Fibroblast of lung (primary cell): ENCODE measurements around the gene TPPP. TPM values are rescaled to one million over a fixed set of nuclear protein-coding genes. Genes with fewer than 3 reads are reported as not detected.

Experiments
- DNase-seq, 2 donors: peaks; one replicate each; pipeline versions ENCODE4 v3.0.0 to v3.0.0-alpha.2; 2010; ENCODE audit warnings: low read depth in 2 of 2
- H2AFZ ChIP-seq: 2 replicates; pipeline ENCODE4 v1.5.1; 2012; ENCODE audit warnings: low read length, control low read depth, inconsistent platforms
- H3K27ac ChIP-seq: 2 replicates; pipeline ENCODE4 v1.5.1; 2011; ENCODE audit warnings: low read length, control low read depth; ENCODE audit not compliant: insufficient read depth
- H3K27me3 ChIP-seq: 2 replicates; pipeline ENCODE4 v1.5.1; 2011; ENCODE audit warnings: mild to moderate bottlenecking, low read length; ENCODE audit not compliant: control insufficient read depth, insufficient read depth
- H3K36me3 ChIP-seq: 2 replicates; pipeline ENCODE4 v1.5.1; 2011; ENCODE audit warnings: low read length; ENCODE audit not compliant: control insufficient read depth, insufficient read depth
- H3K4me1 ChIP-seq: 2 replicates; pipeline ENCODE4 v1.5.1; 2011; ENCODE audit warnings: low read length; ENCODE audit not compliant: control insufficient read depth, insufficient read depth; ENCODE audit errors: extremely low read depth
- H3K4me2 ChIP-seq: 2 replicates; pipeline ENCODE4 v1.5.1; 2011; ENCODE audit warnings: low read length, control low read depth; ENCODE audit not compliant: insufficient read depth; ENCODE audit errors: extremely low read depth
- H3K4me3 ChIP-seq, 4 experiments: fragments of 200-600 bp in 1 of 4; sonication (generic) in 1 of 4; replicated peaks in 1 of 4; 2 replicates each; pipeline ENCODE4 v1.5.1; 2011 to 2016; ENCODE audit warnings: low read length in 4 of 4, low read depth in 3 of 4, mild to moderate bottlenecking in 3 of 4, control low read depth in 2 of 4, inconsistent platforms in 1 of 4, mixed read lengths in 1 of 4; ENCODE audit not compliant: insufficient read depth in 1 of 4; ENCODE audit errors: control extremely low read depth in 1 of 4
- H3K79me2 ChIP-seq: 2 replicates; pipeline ENCODE4 v1.5.1; 2012; ENCODE audit warnings: mild to moderate bottlenecking, low read length, inconsistent platforms; ENCODE audit not compliant: control insufficient read depth, insufficient read depth
- H3K9ac ChIP-seq: 2 replicates; pipeline ENCODE4 v1.5.1; 2011; ENCODE audit warnings: mild to moderate bottlenecking, low read length, control low read depth; ENCODE audit not compliant: insufficient read depth
- H3K9me3 ChIP-seq: 2 replicates; pipeline ENCODE4 v1.5.1; 2012; ENCODE audit warnings: low read depth, low read length; ENCODE audit not compliant: control insufficient read depth, insufficient read depth
- H4K20me1 ChIP-seq: 2 replicates; pipeline ENCODE4 v1.5.1; 2011; ENCODE audit warnings: low read length; ENCODE audit not compliant: control insufficient read depth, insufficient read depth; ENCODE audit errors: extremely low read depth
- CTCF ChIP-seq, 2 donors: IDR thresholded peaks in 1 of 2; conservative IDR thresholded peaks in 1 of 2; 1 replicate in 1 of 2; 2 replicates in 1 of 2; pipeline ENCODE4 v1.5.1; 2011 to 2012; ENCODE audit warnings: low read length in 2 of 2, control low read depth in 1 of 2, inconsistent platforms in 1 of 2, low read depth in 1 of 2, mild to moderate bottlenecking in 1 of 2
- EZH2 ChIP-seq: IDR thresholded peaks from 2 replicates; pipeline ENCODE4 v1.5.1; 2012; ENCODE audit warnings: low read length, control low read depth, mild to moderate bottlenecking; ENCODE audit errors: missing control alignments
- polyA plus RNA-seq, 2 donors: library from polyadenylated mRNA; depleted of rRNA in 1 of 2; stranded (reverse) in 1 of 2; unstranded in 1 of 2; fragments of >200 nt; gene quantifications; 2 replicates each; pipeline ENCODE4 v1.2.1, GENCODE V29; 2011 to 2012; ENCODE audit warnings: missing spikeins in 1 of 2
- total RNA-seq: library from RNA; depleted of rRNA; stranded (reverse); fragments of >200 nt; gene quantifications from 2 replicates; pipeline ENCODE4 v1.2.1, GENCODE V29; 2014

The TPPP gene
- total and polyA plus RNA-seq, 2 donors (not counting 1 experiment from before 2014, with no cell fraction given), result 0.06 to 0.17 TPM

GRCh38 chr5:637581-638450, 55.3 kb downstream of the TPPP start:
- Histone ChIP-seq H3K4me2 (no peak overlapping the region), H3K27ac (no peak overlapping the region), H3K27me3 (no peaks in the 10 kb centered on the region), H3K36me3 (peaks cover 8% of the 10 kb centered on the region), H4K20me1 (no peaks in the 10 kb centered on the region), H3K79me2 (no peaks in the 10 kb centered on the region), H3K9ac (no peak overlapping the region), H3K4me1 (no peaks in the 10 kb centered on the region), H2AFZ (no peak overlapping the region), H3K4me3 (no peak overlapping the region), H3K9me3 (no peaks in the 10 kb centered on the region)
- TF ChIP-seq EZH2, result no peak
- no peak for TF ChIP-seq CTCF (conservative IDR thresholded peaks at IDR 0.05 in 1 of 2, IDR thresholded peaks at IDR 0.05 in 1 of 2; ENCODE audit: low read depth in 1 of 2, low read length in 2 of 2)
- DNase-seq, result no peak

DNA sequence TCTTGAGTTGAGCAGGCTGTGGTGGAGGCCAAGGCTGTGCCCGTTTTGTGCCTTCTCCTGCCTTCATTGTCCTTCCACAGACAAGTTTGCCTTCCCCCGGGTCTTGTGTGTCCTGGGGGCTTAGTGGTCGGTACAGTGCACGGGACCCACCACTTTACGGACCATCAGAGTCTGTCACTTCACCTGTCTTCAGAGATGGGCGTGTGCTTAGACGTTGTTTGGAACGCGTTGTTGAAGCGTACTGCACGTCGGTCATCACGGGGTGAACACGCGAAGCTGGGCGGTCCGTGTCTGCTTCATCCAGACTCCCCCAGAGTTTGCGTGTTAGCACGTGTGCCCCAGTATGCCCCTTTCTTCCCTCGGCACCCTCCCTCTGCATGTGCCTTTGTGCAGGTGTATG, 56.2 kb downstream of the TPPP start:
- Histone ChIP-seq H3K27me3 (no peaks in the 10 kb centered on the region), H2AFZ (no peak overlapping the region), H3K4me2 (no peak overlapping the region), H3K9me3 (no peaks in the 10 kb centered on the region), H3K27ac (no peak overlapping the region), H3K79me2 (no peaks in the 10 kb centered on the region), H3K4me1 (no peaks in the 10 kb centered on the region), H3K36me3 (peaks cover 8% of the 10 kb centered on the region), H3K9ac (no peak overlapping the region), H3K4me3 (no peak overlapping the region), H4K20me1 (no peaks in the 10 kb centered on the region)
- DNase-seq, result no peak
- TF ChIP-seq EZH2 (no peak), CTCF (conservative IDR thresholded peaks at IDR 0.05 in 1 of 2, IDR thresholded peaks at IDR 0.05 in 1 of 2; ENCODE audit: low read depth in 1 of 2, low read length in 2 of 2) (no peak)

DNA sequence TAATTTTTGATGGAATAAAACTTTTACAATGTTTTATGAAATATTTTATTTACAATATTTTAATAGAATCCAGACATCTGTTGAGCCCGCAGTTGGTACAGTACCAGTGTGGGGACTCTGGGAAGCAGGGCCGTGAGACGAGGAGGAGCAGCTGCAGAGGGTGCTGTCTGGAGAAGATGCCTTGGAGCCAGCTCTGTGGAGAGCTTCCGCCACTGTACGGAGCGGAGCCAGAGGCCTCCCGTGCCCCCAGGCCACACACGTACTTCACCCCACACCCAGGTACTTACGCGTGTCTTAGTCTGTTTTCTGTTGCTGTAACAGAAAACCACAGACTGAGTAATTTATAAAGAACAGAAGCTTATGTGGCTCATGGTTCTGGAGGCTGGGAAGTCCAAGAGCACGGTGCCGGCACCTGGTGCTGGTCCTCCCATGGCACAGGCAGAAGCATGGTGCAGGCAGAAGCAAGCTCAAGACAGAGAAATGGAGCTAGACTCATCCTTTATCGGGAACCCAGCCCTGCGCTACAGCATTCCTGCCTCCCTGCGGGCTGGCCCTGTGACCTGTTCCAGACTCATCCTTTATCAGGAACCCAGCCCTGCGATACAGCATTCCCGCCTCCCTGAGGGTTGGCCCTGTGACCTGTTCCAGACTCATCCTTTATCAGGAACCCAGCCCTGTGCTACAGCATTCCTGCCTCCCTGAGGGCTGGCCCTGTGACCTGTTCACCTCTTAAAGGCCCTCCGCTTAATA, 57.7 kb downstream of the TPPP start:
- Histone ChIP-seq H3K27me3 (no peaks in the 10 kb centered on the region), H3K79me2 (no peaks in the 10 kb centered on the region), H3K4me3 (no peak overlapping the region), H3K9me3 (no peaks in the 10 kb centered on the region), H4K20me1 (no peaks in the 10 kb centered on the region), H3K4me2 (no peak overlapping the region), H3K4me1 (no peaks in the 10 kb centered on the region), H3K36me3 (peaks cover 7% of the 10 kb centered on the region), H3K27ac (no peak overlapping the region), H2AFZ (no peak overlapping the region), H3K9ac (no peak overlapping the region)
- no peak for TF ChIP-seq CTCF (conservative IDR thresholded peaks at IDR 0.05 in 1 of 2, IDR thresholded peaks at IDR 0.05 in 1 of 2; ENCODE audit: low read depth in 1 of 2, low read length in 2 of 2)
- TF ChIP-seq EZH2, result no peak
- no peak for DNase-seq
